TTC549 (cell line): Measurements from ENCODE around the gene DPP9.

Experiments
- FAIRE-seq: peaks from 2 replicates; lab custom pipeline; 2012; peaks lifted over from hg19 to GRCh38; lab: Jason Lieb, UNC

DPP9 gene

DNA sequence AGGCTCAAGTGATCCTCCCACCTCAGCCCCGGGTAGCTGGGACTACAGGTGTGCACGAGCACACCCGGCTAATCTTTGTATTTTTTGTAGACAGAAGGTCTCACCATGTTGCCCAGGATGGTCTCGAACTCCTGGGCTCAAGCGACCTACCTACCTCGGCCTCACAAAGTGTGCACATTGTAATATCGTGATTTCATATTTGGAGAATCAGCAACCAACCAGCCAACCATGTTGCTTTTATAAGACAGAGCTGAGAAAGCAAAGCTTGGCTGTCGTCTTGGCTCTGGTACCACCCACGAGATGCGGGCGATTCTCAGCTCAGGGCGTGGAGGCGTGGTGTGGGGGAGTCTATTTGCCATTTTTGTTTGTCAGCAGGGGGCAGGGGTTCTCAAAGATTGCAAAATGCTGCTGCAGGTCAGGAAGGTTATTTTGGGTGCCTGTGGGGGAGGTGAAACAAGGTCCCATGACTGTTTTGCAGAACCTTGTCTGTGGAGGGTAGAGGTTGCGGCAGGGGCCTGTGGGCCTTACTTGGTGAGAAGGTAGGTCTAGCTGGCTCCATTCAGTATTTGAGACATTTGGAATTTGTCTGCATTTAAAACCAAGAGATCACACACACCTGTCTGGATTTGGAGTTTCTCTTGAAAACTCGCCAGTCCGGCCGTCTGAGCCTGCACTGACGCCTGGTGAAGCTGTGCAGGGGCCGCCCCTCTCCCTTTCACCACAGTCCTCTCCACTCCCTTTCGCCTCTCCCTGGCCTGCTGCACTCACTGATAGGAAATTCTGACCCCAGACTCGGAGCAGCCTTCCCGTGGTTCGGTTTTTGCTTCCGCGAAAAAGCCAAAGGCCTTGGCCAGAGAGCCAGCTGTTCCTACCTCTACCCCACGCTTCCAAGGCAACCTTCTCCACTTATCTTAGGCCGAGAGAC lies 68.9 kb downstream of the DPP9 start:
- no peak for FAIRE-seq

DNA sequence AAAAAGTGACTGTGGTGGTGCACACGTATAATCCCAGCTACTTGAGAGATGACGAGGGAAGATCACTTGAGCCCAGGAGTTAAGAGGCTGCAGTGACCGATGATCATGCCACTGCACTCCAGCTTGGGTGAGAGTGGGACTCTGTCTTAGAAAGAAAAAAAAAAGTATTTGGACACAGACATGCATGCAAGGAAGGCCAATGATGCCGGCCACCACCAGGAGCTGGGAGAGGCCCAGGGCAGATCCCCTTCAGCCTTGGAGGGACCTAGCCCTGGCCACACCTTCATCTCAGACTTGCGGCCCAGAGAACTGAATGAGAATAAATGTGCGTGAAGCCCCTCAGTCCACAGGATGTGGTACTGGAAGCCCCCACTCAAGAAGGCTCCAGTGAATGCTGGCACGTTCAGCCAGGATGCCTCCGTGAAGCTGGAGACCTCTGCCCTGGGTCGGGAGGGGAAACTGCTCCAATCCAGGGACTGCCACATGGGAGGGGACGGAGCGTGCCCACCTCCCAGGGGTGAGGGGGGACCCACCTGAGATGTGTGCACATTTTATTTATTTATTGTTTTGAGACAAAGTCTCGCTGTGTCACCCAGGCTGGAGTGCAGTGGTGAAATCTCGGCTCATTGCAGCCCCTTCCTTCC lies 69.7 kb downstream of the DPP9 start:
- no peak for FAIRE-seq

DNA sequence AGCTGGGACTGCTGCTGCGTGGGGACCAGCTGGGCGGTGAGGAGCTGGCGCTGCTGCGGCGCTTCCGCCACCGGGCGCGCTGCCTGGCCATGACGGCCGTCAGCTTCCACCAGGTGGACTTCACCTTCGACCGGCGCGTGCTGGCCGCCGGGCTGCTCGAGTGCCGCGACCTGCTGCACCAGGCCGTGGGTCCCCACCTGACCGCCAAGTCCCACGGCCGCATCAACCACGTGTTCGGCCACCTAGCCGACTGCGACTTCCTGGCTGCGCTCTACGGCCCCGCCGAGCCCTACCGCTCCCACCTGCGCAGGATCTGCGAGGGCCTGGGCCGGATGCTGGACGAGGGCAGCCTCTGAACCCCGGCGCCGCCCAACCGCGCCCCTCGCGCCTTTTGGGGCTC lies 71.6 kb downstream of the DPP9 start:
- no peak for FAIRE-seq

DNA sequence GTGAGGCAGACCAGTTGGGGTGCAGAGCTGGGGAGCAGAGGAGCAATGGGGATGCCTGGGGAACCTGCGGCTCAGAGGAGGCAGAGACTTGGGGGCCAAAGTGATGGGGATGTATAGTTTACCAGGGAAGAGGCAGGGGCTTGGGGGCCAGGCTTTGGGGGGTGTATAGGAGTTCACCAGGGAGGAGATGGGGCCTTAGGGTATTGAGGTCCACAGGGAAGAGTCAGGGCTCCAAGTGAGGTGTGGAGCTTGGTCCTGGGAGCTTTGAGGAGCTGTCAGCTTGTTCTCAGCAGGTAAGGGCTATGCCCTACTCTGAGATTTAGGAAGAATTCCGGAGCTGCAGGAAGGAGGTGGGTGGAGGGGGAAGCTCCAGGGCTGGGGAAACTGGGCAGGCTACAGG lies 73.5 kb downstream of the DPP9 start:
- no peak for FAIRE-seq

DNA sequence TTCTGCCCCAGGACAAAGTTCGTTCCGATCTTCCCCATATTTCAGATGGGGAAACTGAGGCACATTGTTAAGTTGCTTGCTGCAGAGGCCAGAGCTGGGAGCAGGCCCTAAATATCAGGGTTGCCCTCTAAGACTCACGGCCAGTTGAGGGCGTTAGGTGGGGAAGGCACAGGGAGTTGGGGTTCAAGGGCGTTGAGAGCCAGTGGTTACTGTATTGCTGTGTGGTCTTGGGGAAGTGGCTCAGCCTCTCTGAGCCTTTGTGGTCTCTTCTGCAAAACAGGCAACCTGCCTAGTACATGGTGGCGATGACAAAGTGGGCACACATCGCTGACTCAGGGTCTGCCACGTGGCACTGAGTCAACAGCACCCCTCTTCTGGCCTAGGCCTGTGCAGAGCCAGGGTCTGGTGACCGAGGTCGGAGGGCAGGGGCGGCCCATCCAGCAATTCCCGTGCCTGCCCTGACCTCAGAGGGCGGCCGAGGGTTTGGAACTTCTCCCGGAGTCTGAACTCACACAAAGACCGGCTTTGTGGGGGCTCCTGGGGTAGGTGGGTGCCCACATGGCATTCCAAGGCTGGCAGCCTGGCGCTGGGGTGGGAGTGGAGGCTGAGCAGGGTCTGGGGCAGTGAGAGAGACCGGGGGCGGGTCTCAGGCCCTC lies 74.1 kb downstream of the DPP9 start:
- FAIRE-seq = no peak

DNA sequence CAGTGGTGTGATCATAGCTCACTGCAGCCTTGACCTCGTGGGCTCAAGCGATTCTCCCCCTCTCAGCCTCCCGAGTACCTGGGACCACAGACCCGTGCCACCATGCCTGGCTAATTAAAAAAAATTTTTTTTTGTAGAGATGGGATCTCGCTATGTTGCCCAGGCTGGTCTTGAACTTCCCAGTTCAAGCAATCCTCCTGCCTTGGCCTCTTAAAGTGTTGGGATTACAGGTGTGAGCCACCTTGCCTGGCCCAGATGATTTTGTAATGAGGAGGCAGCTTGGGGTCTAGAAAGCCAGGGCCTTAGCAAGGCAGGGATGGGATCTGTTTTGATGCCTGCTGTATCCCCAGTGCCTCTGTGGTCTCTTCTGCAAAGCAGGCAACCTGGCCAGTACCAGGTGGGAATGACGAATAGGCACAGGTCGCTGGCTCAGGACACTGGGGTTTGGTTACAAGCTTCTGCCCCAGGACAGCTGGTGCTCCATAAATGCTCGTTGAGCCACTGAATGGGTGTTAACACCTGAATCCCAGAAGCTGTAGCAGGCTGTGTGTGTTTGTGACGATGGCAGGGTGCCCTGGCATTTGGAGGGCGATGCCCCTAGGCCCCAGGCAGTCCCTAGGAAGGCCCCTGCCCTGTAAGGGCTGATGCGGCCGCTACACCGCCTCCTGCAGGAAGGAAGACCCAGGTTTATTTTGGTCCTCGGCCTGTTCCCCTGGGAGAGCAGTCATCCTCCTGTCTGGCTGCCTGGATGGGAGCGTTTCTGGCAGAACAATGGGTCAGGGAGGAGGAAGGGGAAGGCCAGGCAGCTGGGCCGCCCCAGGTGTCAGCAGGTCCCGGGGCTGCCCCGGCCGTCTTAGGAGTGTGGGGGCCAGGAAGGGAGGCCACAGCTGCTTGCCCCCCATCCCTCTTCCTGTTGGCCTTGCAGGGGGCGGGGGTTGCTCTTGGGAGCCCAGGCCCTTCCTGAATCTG lies 75.7 kb downstream of the DPP9 start:
- FAIRE-seq = no peak

DNA sequence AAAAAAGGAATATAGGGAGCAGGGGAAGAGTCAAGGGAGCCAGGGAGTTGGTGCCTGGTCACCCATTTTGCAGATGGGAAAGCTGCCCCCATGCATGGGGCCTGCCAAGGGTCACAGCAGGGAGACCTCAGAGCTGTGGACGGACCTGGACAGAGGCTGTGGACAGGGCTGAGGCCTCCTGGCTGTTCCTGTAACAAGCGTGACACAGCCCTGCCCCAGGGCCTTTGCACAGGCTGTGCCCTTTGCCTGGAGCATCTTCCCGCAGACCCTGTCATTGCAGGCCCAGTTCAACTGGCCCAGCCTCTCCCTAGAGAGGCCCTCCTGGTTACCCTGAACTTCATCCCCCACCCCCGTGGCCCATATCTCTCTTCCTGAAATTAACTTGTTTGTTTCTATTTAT lies 77.9 kb downstream of the DPP9 start:
- FAIRE-seq = no peak

DNA sequence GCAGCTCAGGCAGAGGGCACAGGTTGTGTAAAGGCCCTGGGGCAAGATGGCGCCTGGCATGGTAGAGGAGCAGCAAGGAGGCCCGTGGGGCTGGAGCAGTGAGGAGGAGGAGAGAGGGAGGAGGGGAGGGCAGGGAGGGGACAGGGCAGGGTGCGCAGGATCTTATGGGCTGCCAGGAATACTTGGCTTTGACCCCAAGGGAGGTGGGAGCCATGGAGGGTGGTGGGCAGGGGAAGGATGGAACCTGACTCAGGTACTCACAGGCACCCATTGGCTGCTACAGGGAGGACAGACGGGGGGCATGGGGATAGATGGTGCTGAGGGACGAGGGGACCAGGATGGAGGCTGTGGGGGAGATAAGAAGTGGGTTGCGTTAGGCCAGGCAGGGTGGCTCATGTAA lies 81.0 kb downstream of the DPP9 start:
- FAIRE-seq = no peak

DNA sequence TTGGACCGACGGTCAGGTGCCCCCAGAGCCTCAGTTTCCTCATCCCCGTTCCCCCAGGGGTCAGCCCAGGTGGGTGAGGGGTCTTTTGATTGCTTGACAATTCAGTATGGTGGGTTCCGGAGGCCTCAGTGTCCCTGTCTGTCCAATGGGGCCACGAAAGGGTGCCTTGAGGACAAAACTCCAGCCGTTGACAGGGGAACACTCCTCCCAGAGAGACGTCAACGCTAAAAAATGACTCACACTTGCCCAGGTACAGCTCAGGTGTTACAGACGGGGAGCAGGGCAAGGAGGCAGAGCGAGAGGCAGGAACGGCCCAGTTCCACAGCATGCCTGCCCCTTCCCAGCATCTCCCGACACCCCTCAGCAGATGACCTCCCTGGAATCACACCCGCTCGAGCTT lies 82.5 kb downstream of the DPP9 start:
- FAIRE-seq = no peak

DNA sequence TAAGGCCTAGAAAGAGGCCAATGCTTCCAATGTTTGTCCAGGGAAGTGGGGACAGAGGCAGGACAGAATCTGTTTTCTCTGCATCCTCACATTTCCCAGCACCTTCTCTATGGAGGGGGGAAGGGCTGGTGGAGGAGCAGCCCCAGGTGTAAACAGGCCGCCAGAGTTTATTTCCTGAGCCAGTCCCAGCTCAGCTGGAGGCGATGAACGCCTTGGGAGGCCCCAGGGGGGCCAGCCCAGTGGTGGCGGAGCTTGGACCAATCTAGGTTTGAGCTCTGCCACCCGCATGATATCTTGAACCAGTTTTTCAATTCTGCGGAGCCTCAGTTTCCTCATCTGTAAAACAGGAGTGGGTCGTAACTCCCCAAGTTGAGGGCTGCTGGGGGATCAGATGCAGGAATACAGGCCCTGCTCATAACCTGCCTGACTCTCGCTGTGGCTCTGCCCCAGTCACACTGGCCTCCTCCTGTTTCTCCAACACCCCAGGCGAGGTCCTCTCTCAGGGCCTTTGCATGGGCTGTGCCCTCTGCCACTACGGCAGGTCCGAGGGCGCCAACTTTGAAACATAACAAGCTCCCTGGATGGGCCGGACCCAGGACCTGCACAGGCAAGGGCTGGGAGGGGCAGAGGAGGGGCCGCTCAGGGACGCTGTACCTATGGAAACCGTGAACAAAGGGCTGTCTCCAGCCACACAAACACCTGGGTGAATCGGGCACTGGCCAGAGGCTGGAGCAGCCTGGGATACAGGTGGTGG lies 83.2 kb downstream of the DPP9 start:
- FAIRE-seq = no peak

DNA sequence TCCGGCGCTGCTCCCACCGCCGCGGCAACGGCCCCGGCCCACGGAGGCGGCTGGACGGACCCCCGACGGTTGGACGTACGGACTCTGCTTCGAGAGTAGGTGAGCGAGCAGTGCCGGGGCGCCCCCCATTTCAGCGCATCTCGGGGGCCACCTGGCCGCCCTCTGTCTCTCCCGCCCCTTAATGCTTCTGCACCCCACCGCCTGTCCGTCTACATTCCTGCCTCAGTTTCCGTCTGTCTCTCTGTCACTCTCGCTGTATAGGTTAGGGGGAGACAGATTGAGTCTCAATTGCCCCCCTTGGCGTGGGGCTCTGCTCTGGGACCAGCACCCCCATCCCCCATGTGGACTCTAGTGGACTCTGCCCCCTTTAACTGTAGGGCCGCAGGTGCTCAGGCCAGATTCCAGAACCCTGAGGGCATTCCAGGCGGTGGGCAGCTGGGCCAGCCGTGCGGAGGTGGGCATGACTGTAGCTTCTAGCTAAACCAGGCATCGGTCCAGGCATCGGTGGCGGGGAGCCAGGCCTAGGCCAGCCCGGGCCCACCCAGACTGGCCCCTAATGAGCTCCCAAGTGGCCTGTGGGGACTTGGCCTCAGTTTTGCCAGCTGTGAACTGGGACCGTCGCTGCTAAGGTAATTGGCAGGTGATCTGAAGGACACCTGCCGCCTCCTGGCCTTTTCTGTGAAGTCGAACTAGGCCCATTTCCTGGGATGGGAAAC lies 84.0 kb downstream of the DPP9 start:
- no peak for FAIRE-seq

DNA sequence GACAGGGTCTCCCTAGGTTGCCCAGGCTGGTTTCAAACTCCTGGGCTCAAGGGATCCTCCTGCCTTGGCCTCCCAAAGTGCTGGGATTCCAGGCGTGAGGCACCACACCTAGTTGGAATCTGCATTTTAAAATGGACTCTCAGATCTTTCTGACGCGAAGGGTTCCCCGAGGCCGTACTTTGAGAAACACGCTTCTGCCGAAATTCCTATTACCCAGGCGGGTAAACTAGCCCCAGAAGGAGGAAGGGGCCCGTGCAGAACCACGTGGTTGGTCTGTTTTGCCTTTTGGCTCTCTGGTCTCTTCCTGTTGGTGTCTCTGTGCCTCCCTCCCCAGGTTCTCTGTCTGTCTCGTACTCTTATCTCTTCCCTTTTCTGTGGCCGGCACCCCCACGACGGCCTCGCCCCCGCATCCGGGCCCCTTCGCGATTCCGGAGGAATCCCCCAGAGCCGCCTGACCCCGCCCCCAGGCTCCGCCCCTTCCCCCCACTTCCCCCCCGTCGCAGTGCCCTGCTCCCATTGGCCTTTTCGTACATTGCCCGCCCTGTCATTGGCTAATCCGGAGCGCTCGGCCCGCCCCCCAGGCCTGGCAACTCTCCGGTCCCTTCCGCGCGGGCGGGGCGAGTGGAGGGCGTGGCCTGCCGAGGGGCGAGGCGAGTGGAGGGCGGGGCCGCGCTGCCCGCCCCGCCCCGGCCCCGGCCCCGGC lies 84.7 kb downstream of the DPP9 start, which contains the start of gene TNFAIP8L1:
TSS of gene TNFAIP8L1 (plus strand) at position 689 of the 703 bp plus-strand sequence. CDS start 12,354 bp downstream, outside the sequence.
- no peak for FAIRE-seq

DNA sequence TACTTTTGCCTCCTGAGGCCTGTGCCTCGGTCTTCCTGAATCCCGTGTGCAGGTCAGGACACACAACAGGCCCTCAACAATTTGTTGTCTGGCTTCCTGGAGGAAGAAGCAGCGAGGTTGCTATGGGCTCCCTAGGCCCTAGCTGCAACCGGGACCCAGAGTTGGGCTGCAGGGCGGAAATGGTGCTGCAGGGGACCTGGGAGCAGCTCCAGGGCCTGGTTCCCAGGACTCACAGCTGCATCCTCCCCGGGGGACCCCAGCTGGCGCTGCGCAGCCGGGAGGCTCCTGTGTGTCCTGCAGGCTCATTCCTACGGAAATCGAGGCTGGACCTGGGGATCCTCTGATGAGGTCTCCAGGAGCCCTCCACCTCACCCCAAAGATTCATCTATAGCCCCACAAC lies 85.3 kb downstream of the DPP9 start:
- no peak for FAIRE-seq

DNA sequence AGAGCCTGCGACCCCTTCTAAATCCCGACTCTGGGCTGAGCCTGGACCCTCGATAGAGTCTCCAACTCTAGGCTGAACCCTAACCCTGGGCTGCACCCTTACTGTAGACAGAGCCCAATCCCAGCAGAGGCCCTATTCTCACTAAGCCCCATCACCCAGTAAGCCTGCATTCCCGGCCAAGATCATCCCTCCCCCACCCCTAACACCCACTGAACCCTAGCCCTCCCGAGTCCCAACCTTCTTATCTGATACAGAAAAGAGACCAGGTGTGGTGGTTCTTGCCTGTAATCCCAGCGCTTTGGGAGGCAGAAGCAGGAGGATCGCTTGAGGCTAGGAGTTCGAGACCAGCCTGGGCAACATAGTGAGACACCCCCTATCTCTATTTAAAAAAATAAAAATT lies 86.9 kb downstream of the DPP9 start:
- FAIRE-seq = no peak

DNA sequence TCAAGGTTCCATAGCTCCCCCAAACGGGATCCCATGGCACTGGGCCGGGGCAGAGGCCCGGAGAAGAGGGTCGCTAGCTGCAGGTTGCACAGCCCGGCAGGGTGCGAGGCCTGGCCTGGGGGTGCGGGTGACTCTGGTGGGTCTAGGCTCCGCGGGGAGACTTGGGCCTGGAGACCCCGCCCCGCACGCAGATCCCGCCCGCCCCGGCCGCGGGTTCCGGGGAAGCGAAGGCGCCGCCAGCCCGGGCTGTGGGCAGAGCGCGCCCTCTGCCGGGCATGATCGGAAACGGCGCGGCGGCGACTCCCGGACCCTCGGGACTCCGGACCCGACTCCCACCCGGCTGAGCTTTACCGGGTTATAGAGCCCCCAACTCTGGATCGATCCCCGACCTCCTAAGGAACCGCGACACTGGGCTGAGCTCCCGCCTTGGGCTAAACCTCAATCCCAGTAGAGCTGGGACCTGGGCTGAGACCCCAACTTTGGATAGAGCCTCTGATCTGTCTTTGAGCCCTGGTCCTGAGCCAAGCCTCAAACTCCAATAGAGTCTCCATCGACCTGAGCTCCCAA lies 87.4 kb downstream of the DPP9 start:
- no peak for FAIRE-seq

DNA sequence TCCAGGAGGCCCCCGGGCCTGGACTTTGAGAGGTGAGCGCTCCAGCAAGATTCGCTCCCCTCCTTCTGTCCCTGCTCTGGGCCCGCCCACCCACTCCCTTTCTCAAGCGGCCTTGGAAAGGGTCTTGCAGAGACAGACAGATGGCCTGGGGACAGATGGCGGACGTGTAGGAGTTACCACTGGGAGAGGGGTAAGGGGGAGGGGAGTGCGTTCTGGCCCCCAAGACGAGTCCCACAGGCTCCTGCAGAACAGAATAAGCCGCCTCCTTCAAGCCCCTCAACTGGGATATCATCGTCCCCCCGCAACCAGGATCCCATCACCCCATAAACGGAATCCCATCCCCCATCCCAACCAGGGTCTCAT lies 87.9 kb downstream of the DPP9 start:
- FAIRE-seq = no peak

DNA sequence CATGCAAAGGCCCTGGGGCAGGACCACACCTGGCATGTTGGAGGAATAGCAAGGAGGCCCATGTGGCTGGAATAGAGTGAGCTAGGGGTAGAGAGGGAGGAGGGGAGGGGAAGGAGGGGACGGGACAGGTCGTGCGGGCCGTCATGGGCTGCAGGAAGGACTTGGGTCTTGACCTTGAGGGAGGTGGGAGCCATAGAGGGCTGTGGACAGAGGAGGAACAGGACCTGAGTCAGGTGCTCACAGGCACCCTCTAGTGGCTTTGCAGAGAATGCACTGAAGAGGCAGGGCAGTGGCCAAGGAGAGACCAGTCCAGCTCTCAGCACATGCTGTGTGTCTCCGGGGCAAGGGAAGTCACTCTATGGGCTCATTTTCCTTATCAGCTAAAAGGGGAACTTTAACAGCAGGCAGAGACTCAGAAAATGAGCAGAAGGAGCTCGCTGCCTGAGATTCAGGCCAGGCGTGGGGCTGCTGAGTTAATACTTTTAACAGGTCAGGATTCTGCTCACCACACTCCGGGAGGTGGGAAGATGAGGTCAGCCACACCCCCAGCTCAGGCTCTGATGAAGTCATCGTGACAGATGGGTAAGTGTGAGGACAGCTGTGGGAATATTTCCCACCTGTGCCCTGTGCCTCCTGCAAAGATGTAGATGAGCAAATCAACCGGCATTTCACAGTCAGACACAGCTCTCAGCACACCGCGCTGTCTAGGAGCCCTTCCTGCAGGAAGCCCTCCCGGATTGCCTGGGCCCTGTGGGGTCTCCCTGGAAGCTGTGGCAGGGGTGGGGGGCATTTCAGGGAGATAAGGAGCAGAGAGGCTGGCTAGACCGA lies 90.3 kb downstream of the DPP9 start:
- no peak for FAIRE-seq
